A549 (cell line): ENCODE data around the gene HES4.

Source experiments
- BHLHE40 ChIP-seq: IDR thresholded peaks from 2 replicates; pipeline ENCODE4 v1.6.1; 2012; ENCODE audit warnings: low read depth, low read length, inconsistent platforms
- CEBPB ChIP-seq, 2 experiments: fragments of >200 bp in 1 of 2; sonication (Bioruptor Twin) in 1 of 2; formaldehyde crosslinking in 1 of 2; IDR thresholded peaks; 2 replicates each; pipeline ENCODE4 v1.6.1; 2012 to 2016
- JUN ChIP-seq, 2 experiments: fragments of >200 bp; sonication (Bioruptor Twin); formaldehyde crosslinking; IDR thresholded peaks; 2 replicates in 1 of 2; 3 replicates in 1 of 2; pipeline ENCODE4 v1.6.1; 2016 to 2017
- KDM5A ChIP-seq: fragments of 200-600 bp; sonication (generic); IDR thresholded peaks from 2 replicates; pipeline ENCODE4 v1.6.1; 2016; ENCODE audit warnings: antibody characterized with exemption, mild to moderate bottlenecking
- NR3C1 ChIP-seq: fragments of >200 bp; sonication (Bioruptor Twin); formaldehyde crosslinking; IDR thresholded peaks from 3 replicates; pipeline ENCODE4 v1.6.1; 2017
- POLR2A ChIP-seq: IDR thresholded peaks from 2 replicates; pipeline ENCODE4 v1.6.1; 2012; ENCODE audit warnings: mild to moderate bottlenecking, low read length
- SMC3 ChIP-seq: fragments of >200 bp; sonication (Bioruptor Twin); formaldehyde crosslinking; IDR thresholded peaks from 3 replicates; pipeline ENCODE4 v1.6.1; 2018; ENCODE audit warnings: inconsistent platforms
- TF ChIP-seq, protein P1 (sequence below): IDR thresholded peaks from 2 replicates; pipeline ENCODE4 v1.6.1; 2012; ENCODE audit warnings: low read depth, borderline replicate concordance
- TF ChIP-seq, protein P2 (sequence below): fragments of >200 bp; sonication (Bioruptor Twin); formaldehyde crosslinking; IDR thresholded peaks from 3 replicates; pipeline ENCODE4 v1.5.1; 2016

DNA sequence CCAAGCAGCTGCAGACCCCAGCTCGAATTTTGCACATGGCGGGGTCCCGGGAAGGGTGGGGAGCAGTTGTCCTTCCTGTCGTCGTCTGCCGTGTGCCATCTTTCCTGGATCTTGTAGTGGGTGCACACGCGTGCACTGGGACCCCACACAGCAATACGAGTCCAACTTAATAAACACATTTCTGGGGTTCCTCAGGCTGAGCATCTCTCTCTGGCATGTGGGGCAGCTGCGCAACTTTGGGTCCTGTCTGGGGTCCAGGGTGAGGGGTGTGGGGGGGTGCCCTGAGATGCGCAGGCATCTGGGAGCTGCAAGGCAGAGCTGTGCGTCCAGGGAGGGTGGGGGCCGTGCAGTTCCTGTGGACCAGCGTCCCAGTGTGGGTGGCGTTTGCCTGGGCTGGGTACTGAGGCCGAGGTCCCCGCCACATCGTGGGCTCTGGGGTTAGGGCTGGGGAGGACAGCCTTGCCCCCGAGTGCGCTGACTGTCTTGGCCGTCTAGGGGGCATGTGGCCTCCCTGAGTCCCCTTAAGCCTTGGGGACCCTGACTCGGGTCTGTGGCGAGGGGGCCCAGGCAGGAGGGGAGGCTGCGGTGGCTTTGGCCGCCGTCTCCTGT lies 34.3 kb downstream of the HES4 start:
- TF ChIP-seq SMC3 (no peak), CEBPB (IDR thresholded peaks at IDR 0.05) (no peak), POLR2A (no peak), BHLHE40 (no peak), NR3C1 (no peak), JUN (IDR thresholded peaks at IDR 0.05) (no peak; a peak in 1 of 5 replicates), KDM5A (no peak)
- TF ChIP-seq, protein P1, sequence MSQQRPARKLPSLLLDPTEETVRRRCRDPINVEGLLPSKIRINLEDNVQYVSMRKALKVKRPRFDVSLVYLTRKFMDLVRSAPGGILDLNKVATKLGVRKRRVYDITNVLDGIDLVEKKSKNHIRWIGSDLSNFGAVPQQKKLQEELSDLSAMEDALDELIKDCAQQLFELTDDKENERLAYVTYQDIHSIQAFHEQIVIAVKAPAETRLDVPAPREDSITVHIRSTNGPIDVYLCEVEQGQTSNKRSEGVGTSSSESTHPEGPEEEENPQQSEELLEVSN: no peak
- TF ChIP-seq, protein P2, sequence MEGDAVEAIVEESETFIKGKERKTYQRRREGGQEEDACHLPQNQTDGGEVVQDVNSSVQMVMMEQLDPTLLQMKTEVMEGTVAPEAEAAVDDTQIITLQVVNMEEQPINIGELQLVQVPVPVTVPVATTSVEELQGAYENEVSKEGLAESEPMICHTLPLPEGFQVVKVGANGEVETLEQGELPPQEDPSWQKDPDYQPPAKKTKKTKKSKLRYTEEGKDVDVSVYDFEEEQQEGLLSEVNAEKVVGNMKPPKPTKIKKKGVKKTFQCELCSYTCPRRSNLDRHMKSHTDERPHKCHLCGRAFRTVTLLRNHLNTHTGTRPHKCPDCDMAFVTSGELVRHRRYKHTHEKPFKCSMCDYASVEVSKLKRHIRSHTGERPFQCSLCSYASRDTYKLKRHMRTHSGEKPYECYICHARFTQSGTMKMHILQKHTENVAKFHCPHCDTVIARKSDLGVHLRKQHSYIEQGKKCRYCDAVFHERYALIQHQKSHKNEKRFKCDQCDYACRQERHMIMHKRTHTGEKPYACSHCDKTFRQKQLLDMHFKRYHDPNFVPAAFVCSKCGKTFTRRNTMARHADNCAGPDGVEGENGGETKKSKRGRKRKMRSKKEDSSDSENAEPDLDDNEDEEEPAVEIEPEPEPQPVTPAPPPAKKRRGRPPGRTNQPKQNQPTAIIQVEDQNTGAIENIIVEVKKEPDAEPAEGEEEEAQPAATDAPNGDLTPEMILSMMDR: no peak
